K562 (cell line): ENCODE results near the gene DMBT1. TPM values are rescaled to one million over a fixed set of nuclear protein-coding genes. Genes with fewer than 3 reads are reported as not detected.

Experiments
- ATAC-seq: fragments of 200-7000 bp; cut with Tn5 transposase; 3 replicates; pipeline ENCODE4 v1.9.1; 2020; ENCODE audit warnings: moderate library complexity
- BruUV-seq: library from RNA; stranded (reverse); fragments of 400-500 nt; replicated peaks from 2 replicates; lab custom pipeline; 2021; lab: Mats Ljungman, UMichigan
- CTCF ChIA-PET: fragments of 300-600 bp; formaldehyde crosslinking; extraction: SDS; loops from one replicate; lab custom pipeline; 2021; ENCODE audit warnings: low intra/inter-chr PET ratio; lab: Yijun Ruan, JAX
- POLR2A ChIA-PET: fragments of 300-600, 350-650 bp; sonication (Branson Sonifier 250); formaldehyde crosslinking; extraction: SDS; loops from one replicate; lab custom pipeline; 2021; ENCODE audit warnings: antibody characterized with exemption, inconsistent platforms; lab: Yijun Ruan, JAX
- DNase-seq, 4 experiments: peaks; one replicate each; pipeline versions ENCODE4 v3.0.0 to v3.0.0-alpha.2; 2011 to 2018; ENCODE audit warnings: low spot score in 3 of 4, mixed read lengths in 3 of 4; ENCODE audit errors: extremely low read depth in 1 of 4
- FAIRE-seq: peaks from 2 replicates; lab custom pipeline; 2011; peaks lifted over from hg19 to GRCh38; lab: Jason Lieb, UNC
- H2AFZ ChIP-seq: 2 replicates; pipeline ENCODE4 v1.6.0; 2011; ENCODE audit warnings: low read depth, low read length, control low read depth, inconsistent platforms
- H3K27ac ChIP-seq: fragments of 200-600 bp; 3 replicates; pipeline ENCODE4 v1.8.0; 2011; ENCODE audit warnings: low read depth, mild to moderate bottlenecking, control low read depth, inconsistent platforms, low read length, moderate library complexity, mixed read lengths; ENCODE audit errors: extremely low read depth
- H3K27me3 ChIP-seq, 2 experiments: fragments of 300-600 bp in 1 of 2; 2 replicates in 1 of 2; 3 replicates in 1 of 2; pipeline versions ENCODE4 v1.6.0 to v1.8.0; 2011; ENCODE audit warnings: inconsistent platforms in 2 of 2, low read length in 2 of 2, mild to moderate bottlenecking in 1 of 2, mixed read lengths in 1 of 2, moderate library complexity in 1 of 2; ENCODE audit not compliant: control insufficient read depth in 2 of 2, insufficient read depth in 2 of 2
- H3K36me3 ChIP-seq: fragments of 300-600 bp; 3 replicates; pipeline ENCODE4 v1.8.0; 2011; ENCODE audit warnings: mild to moderate bottlenecking, low read length, inconsistent platforms; ENCODE audit not compliant: control insufficient read depth, insufficient read depth
- H3K4me1 ChIP-seq, 2 experiments: fragments of 200-600 bp in 1 of 2; replicated peaks in 1 of 2; 2 replicates in 1 of 2; 3 replicates in 1 of 2; pipeline versions ENCODE4 v1.5.1 to v1.8.0; 2011; ENCODE audit warnings: inconsistent platforms in 2 of 2, low read length in 2 of 2, mild to moderate bottlenecking in 1 of 2, mixed read lengths in 1 of 2, moderate library complexity in 1 of 2; ENCODE audit not compliant: control insufficient read depth in 2 of 2, insufficient read depth in 2 of 2
- H3K4me2 ChIP-seq: 2 replicates; pipeline ENCODE4 v1.6.1; 2011; ENCODE audit warnings: low read length, control low read depth, inconsistent platforms, mixed read lengths; ENCODE audit not compliant: insufficient read depth
- H3K4me3 ChIP-seq: fragments of 200-600 bp; sonication (generic), shearing (Covaris generic); 2 replicates; pipeline ENCODE4 v1.5.1; 2016; ENCODE audit warnings: control low read depth, inconsistent platforms
- H3K79me2 ChIP-seq: fragments of 200-600 bp; 3 replicates; pipeline ENCODE4 v1.8.0; 2011; ENCODE audit warnings: low read length, inconsistent platforms; ENCODE audit not compliant: control insufficient read depth, insufficient read depth
- H3K9ac ChIP-seq, 2 experiments: 2 replicates each; pipeline versions ENCODE4 v1.6.0 to v1.6.1; 2011; ENCODE audit warnings: low read depth in 2 of 2, low read length in 2 of 2, control low read depth in 1 of 2, inconsistent platforms in 1 of 2, mild to moderate bottlenecking in 1 of 2, mixed read lengths in 1 of 2; ENCODE audit not compliant: insufficient read depth in 1 of 2
- H3K9me1 ChIP-seq: one replicate; pipeline ENCODE4 v1.6.0; 2011; ENCODE audit warnings: inconsistent platforms, mild to moderate bottlenecking, low read length, moderate library complexity; ENCODE audit not compliant: control insufficient read depth, insufficient read depth
- H3K9me3 ChIP-seq: replicated peaks from 2 replicates; pipeline ENCODE4 v1.5.1; 2011; ENCODE audit warnings: low read depth, low read length, inconsistent platforms; ENCODE audit not compliant: control insufficient read depth, insufficient read depth
- H4K20me1 ChIP-seq: replicated peaks from 2 replicates; pipeline ENCODE4 v1.6.1; 2011; ENCODE audit warnings: low read length, inconsistent platforms, mixed read lengths; ENCODE audit not compliant: control insufficient read depth, insufficient read depth
- HDAC2 ChIP-seq: fragments of 450-650 bp; IDR thresholded peaks from 2 replicates; pipeline ENCODE4 v1.6.1; 2016; ENCODE audit warnings: mild to moderate bottlenecking
- IRF2 ChIP-seq: sonication (generic); formaldehyde crosslinking; IDR thresholded peaks from 2 replicates; pipeline ENCODE4 v1.8.1; 2022; ENCODE audit warnings: mild to moderate bottlenecking, missing genetic modification reagents
- SNRNP70 ChIP-seq: fragments of 200-400 bp; formaldehyde crosslinking; optimal IDR thresholded peaks from 2 replicates; pipeline ENCODE3; 2017; ENCODE audit warnings: low read depth, low read length
- WGBS: fragments of 100-300 bp; shearing (Covaris generic); methylation state at CpG from one replicate; pipeline ENCODE4 v1.1.6; 2016; ENCODE audit warnings: low coverage, mixed read lengths; ENCODE audit not compliant: insufficient coverage; ENCODE audit errors: missing lambda C conversion rate; 5-methylcytosine and 5-hydroxymethylcytosine counted together
- in situ Hi-C: fragments of 300-500 bp; cut with MboI; formaldehyde crosslinking; loops from 4 replicates; pipeline ENCODE4 v1.15.0; 2018; ENCODE audit warnings: inconsistent platforms, mixed read lengths
- intact Hi-C: fragments of 100-400 bp; cut with micrococcal nuclease; formaldehyde crosslinking; loops from 2 replicates; pipeline ENCODE4 v1.14.2; 2022
- polyA plus RNA-seq, 8 experiments: library from polyadenylated mRNA; depleted of rRNA in 4 of 8; stranded (reverse) in 5 of 8; unstranded in 3 of 8; fragments of >200 nt; fragmentation: Nextera tagmentation in 2 of 8; fragmentation: Illumina TruSeq in 1 of 8; extraction: Ambion mirVana in 2 of 8; extraction: Trizol in 1 of 8; gene quantifications; 2 replicates each; pipeline versions ENCODE4 v1.2.1 to v1.2.3, GENCODE V29; 2011 to 2014; ENCODE audit warnings: inconsistent platforms in 1 of 8, missing spikeins in 1 of 8
- total RNA-seq, 7 experiments: library from RNA; depleted of rRNA in 6 of 7; stranded (reverse); fragments of >200 nt in 6 of 7; fragmentation: Illumina TruSeq in 2 of 7; extraction: Trizol in 2 of 7; gene quantifications; 2 replicates each; pipeline versions ENCODE4 v1.2.1 to v1.2.3, GENCODE V29; 2011 to 2021; ENCODE audit warnings: low replicate concordance in 1 of 7
- TF ChIP-seq, protein P1 (sequence below), 2 experiments: fragments of 450-650 bp in 1 of 2; sonication (generic) in 1 of 2; formaldehyde crosslinking in 1 of 2; IDR thresholded peaks; 2 replicates each; pipeline versions ENCODE4 v1.7.1 to v1.9.0; 2016 to 2022; ENCODE audit warnings: inconsistent platforms in 1 of 2, mild to moderate bottlenecking in 1 of 2, missing genetic modification reagents in 1 of 2
- TF ChIP-seq, protein P2 (sequence below): sonication (generic); formaldehyde crosslinking; IDR thresholded peaks from 2 replicates; pipeline ENCODE4 v1.8.0; 2023; ENCODE audit warnings: mild to moderate bottlenecking, missing genetic modification reagents

Gene DMBT1
- total and polyA plus RNA-seq, 9 of the 15 experiments (the other 6 are each of a cell fraction or from before 2014, with no cell fraction given): 0.01 to 0.07 TPM; not detected in 7

DNA sequence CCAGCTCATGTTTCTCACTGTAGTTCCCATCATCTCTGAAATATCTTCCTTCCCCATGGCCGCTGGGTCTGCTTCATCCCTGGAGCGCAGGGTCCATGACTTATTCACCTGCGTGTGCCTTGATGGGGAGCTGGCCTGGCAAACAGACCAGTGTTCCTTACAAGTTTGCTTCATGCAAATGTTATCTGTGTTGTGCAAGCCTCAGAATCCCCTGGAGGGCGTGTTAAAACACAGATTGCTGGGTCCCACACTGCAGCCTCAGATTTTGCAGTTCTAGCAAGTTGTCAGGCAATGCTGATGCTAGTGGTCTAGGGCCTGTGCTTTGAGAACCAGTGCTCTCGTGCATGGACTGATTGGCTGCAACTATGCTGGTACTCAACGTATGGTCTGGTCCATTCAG lies 7.2 kb upstream of the DMBT1 start:
- CTCF ChIA-PET: no interaction called here
- Histone ChIP-seq H3K4me1 (no peaks in the 10 kb centered on the region), H3K9me3 (no peaks in the 10 kb centered on the region), H3K4me2 (no peak overlapping the region), H4K20me1 (no peaks in the 10 kb centered on the region), H3K36me3 (no peaks in the 10 kb centered on the region), H2AFZ (no peak overlapping the region), H3K4me3 (no peak overlapping the region), H3K9me1 (no peaks in the 10 kb centered on the region), H3K79me2 (no peaks in the 10 kb centered on the region), H3K27ac (no peak overlapping the region), H3K9ac (no peak overlapping the region), H3K27me3 (peaks cover 0 to 11% of the 10 kb centered on the region in 2 experiments; a peak in 1 of 5 replicates)
- POLR2A ChIA-PET: no interaction called here
- no peak for DNase-seq
- TF ChIP-seq HDAC2 (no peak), SNRNP70 (no peak), IRF2 (CRISPR knock-in tag) (no peak)
- TF ChIP-seq, protein P1, sequence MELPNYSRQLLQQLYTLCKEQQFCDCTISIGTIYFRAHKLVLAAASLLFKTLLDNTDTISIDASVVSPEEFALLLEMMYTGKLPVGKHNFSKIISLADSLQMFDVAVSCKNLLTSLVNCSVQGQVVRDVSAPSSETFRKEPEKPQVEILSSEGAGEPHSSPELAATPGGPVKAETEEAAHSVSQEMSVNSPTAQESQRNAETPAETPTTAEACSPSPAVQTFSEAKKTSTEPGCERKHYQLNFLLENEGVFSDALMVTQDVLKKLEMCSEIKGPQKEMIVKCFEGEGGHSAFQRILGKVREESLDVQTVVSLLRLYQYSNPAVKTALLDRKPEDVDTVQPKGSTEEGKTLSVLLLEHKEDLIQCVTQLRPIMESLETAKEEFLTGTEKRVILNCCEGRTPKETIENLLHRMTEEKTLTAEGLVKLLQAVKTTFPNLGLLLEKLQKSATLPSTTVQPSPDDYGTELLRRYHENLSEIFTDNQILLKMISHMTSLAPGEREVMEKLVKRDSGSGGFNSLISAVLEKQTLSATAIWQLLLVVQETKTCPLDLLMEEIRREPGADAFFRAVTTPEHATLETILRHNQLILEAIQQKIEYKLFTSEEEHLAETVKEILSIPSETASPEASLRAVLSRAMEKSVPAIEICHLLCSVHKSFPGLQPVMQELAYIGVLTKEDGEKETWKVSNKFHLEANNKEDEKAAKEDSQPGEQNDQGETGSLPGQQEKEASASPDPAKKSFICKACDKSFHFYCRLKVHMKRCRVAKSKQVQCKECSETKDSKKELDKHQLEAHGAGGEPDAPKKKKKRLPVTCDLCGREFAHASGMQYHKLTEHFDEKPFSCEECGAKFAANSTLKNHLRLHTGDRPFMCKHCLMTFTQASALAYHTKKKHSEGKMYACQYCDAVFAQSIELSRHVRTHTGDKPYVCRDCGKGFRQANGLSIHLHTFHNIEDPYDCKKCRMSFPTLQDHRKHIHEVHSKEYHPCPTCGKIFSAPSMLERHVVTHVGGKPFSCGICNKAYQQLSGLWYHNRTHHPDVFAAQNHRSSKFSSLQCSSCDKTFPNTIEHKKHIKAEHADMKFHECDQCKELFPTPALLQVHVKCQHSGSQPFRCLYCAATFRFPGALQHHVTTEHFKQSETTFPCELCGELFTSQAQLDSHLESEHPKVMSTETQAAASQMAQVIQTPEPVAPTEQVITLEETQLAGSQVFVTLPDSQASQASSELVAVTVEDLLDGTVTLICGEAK (IDR thresholded peaks at IDR 0.05): no peak
- TF ChIP-seq, protein P1 (CRISPR knock-in tag; IDR thresholded peaks at IDR 0.05): no peak
- TF ChIP-seq, protein P2, sequence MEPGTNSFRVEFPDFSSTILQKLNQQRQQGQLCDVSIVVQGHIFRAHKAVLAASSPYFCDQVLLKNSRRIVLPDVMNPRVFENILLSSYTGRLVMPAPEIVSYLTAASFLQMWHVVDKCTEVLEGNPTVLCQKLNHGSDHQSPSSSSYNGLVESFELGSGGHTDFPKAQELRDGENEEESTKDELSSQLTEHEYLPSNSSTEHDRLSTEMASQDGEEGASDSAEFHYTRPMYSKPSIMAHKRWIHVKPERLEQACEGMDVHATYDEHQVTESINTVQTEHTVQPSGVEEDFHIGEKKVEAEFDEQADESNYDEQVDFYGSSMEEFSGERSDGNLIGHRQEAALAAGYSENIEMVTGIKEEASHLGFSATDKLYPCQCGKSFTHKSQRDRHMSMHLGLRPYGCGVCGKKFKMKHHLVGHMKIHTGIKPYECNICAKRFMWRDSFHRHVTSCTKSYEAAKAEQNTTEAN (CRISPR knock-in tag): no peak
- WGBS: 0% methylated on average over 4 of the region's 6 CpGs
- ATAC-seq: no peak
- intact Hi-C loops: no loop called here
- in situ Hi-C loops: no loop called here
- no TSS peak for BruUV-seq
- no peak for FAIRE-seq
